GM21576 (cell line): ENCODE measurements around the gene HSPBP1.
"Not testable (repeated sequence)": the region's sequence is repeated elsewhere in the genome, so short reads cannot be mapped to it uniquely, and the experiment has no call there.

Experiments used
- ATAC-seq: cut with Tn5 transposase; IDR thresholded peaks from one replicate; pipeline ENCODE4 v1.9.1; 2021; ENCODE audit warnings: mild to moderate bottlenecking, moderate library complexity; ENCODE audit not compliant: unreplicated experiment

Gene HSPBP1

GRCh38 chr19:55279770-55280643, at the start of gene HSPBP1:
Gene HSPBP1 (minus strand): TSS chr19:55280110. CDS start chr19:55279608, 502 bp downstream.
- peak; percentile 70 for ATAC-seq

GRCh38 chr19:55328774-55329318, 48.9 kb upstream of the HSPBP1 start:
- ATAC-seq = not testable (repeated sequence)

GRCh38 chr19:55325172-55325571, 45.3 kb upstream of the HSPBP1 start, which contains the start of gene TMEM150B:
Gene TMEM150B (minus strand): TSS chr19:55325341. CDS start chr19:55321036, 4,305 bp downstream.
- no peak for ATAC-seq

GRCh38 chr19:55324662-55325061, 44.8 kb upstream of the HSPBP1 start:
- ATAC-seq = no peak

- ATAC-seq = no peak
Observed at GRCh38 chr19:55322204-55322885, 42.4 kb upstream of the HSPBP1 start.

GRCh38 chr19:55321466-55322137, 41.7 kb upstream of the HSPBP1 start:
- ATAC-seq = no peak

GRCh38 chr19:55320844-55321419, 41.0 kb upstream of the HSPBP1 start:
- no peak for ATAC-seq

- no peak for ATAC-seq
Observed at GRCh38 chr19:55319785-55320184, 39.9 kb upstream of the HSPBP1 start.

GRCh38 chr19:55316646-55317045, 36.7 kb upstream of the HSPBP1 start:
- ATAC-seq = no peak

- no peak for ATAC-seq
Observed at GRCh38 chr19:55315956-55316525, 36.1 kb upstream of the HSPBP1 start.

- ATAC-seq = no peak
Observed at GRCh38 chr19:55314396-55314795, 34.5 kb upstream of the HSPBP1 start.

GRCh38 chr19:55312621-55313512, 33.0 kb upstream of the HSPBP1 start:
- no peak for ATAC-seq

GRCh38 chr19:55311797-55312196, 31.9 kb upstream of the HSPBP1 start:
- no peak for ATAC-seq

- no peak for ATAC-seq
Observed at GRCh38 chr19:55311397-55311796, 31.5 kb upstream of the HSPBP1 start.

- no peak for ATAC-seq
Observed at GRCh38 chr19:55310498-55310897, 30.6 kb upstream of the HSPBP1 start.

- ATAC-seq = no peak
Observed at GRCh38 chr19:55309448-55309847, 29.5 kb upstream of the HSPBP1 start.

GRCh38 chr19:55308281-55308680, 28.4 kb upstream of the HSPBP1 start:
- no peak for ATAC-seq

- no peak for ATAC-seq
Observed at GRCh38 chr19:55306712-55307111, 26.8 kb upstream of the HSPBP1 start.

GRCh38 chr19:55305983-55306562, 26.2 kb upstream of the HSPBP1 start:
- ATAC-seq = no peak
